Kidney capillary endothelial cell (primary cell): Measurements from ENCODE around the gene MMP14.
"Not testable (repeated sequence)": the region's sequence is repeated elsewhere in the genome, so short reads cannot be mapped to it uniquely, and the experiment has no call there.

ENCODE experiments used
- DNase-seq: peaks from one replicate; pipeline ENCODE4 v3.0.0-alpha.2; 2018; ENCODE audit warnings: low spot score

Gene MMP14

GRCh38 chr14:22836301-22837113, at the start of gene MMP14:
Gene MMP14, plus strand, starts transcription at chr14:22836585. Its CDS starts 233 bp downstream, at chr14:22836818.
- DNase-seq, result no peak

- DNase-seq, result no peak
Observed at GRCh38 chr14:22786685-22787084, 49.7 kb upstream of the MMP14 start.

GRCh38 chr14:22791301-22791700, 45.1 kb upstream of the MMP14 start:
- no peak for DNase-seq

- no peak for DNase-seq
Observed at GRCh38 chr14:22792158-22792557, 44.2 kb upstream of the MMP14 start.

GRCh38 chr14:22793550-22793949, 42.8 kb upstream of the MMP14 start:
- not testable (repeated sequence) for DNase-seq

- DNase-seq, result no peak
Observed at GRCh38 chr14:22793976-22794375, 42.4 kb upstream of the MMP14 start.

- no peak for DNase-seq
Observed at GRCh38 chr14:22794551-22794951, 41.8 kb upstream of the MMP14 start.

- no peak for DNase-seq
Observed at GRCh38 chr14:22796087-22796707, 40.2 kb upstream of the MMP14 start.

- DNase-seq, result no peak
Observed at GRCh38 chr14:22797017-22797917, 39.1 kb upstream of the MMP14 start.

GRCh38 chr14:22798528-22798927, 37.9 kb upstream of the MMP14 start:
- DNase-seq, result no peak

- no peak for DNase-seq
Observed at GRCh38 chr14:22800346-22800745, 36.0 kb upstream of the MMP14 start.

GRCh38 chr14:22801716-22802115, 34.7 kb upstream of the MMP14 start:
- no peak for DNase-seq

- DNase-seq, result no peak
Observed at GRCh38 chr14:22802860-22803686, 33.3 kb upstream of the MMP14 start.

- DNase-seq, result no peak
Observed at GRCh38 chr14:22803687-22803974, 32.8 kb upstream of the MMP14 start.

- not testable (repeated sequence) for DNase-seq
Observed at GRCh38 chr14:22805235-22805634, 31.1 kb upstream of the MMP14 start.

- no peak for DNase-seq
Observed at GRCh38 chr14:22807432-22808087, 28.8 kb upstream of the MMP14 start.

GRCh38 chr14:22808388-22809209, 27.8 kb upstream of the MMP14 start:
- DNase-seq, result no peak

- DNase-seq, result no peak
Observed at GRCh38 chr14:22811722-22812121, 24.7 kb upstream of the MMP14 start.

- no peak for DNase-seq
Observed at GRCh38 chr14:22812744-22813143, 23.6 kb upstream of the MMP14 start.

- no peak for DNase-seq
Observed at GRCh38 chr14:22813145-22813544, 23.2 kb upstream of the MMP14 start.
